A673 (cell line): Measurements from ENCODE around the gene CACNA1G. TPM values are rescaled to one million over a fixed set of nuclear protein-coding genes. Genes with fewer than 3 reads are reported as not detected.

Source experiments
- BruUV-seq: library from RNA; stranded (reverse); fragments of 400-500 nt; replicated peaks from 2 replicates; lab custom pipeline; 2021; lab: Mats Ljungman, UMichigan
- CTCF ChIA-PET: fragments of 300-600 bp; sonication (Branson Sonifier 250); formaldehyde crosslinking; loops from one replicate; lab custom pipeline; 2022; ENCODE audit warnings: antibody characterized with exemption; lab: Charles Lee
- POLR2A ChIA-PET: fragments of 300-600 bp; sonication (Branson Sonifier 250); formaldehyde crosslinking; loops from one replicate; lab custom pipeline; 2022; ENCODE audit warnings: antibody characterized with exemption; ENCODE audit not compliant: low non-redundant PET; lab: Charles Lee
- DNase-seq: peaks from one replicate; pipeline ENCODE4 v3.0.0-alpha.2; 2015; ENCODE audit warnings: low spot score
- H3K27ac ChIP-seq: fragments of 200-600 bp; sonication (generic); 2 replicates; pipeline ENCODE4 v1.5.1; 2016; ENCODE audit warnings: mixed run types, low read depth, mild to moderate bottlenecking, mixed read lengths, antibody characterized with exemption, low read length; ENCODE audit not compliant: poor library complexity, severe bottlenecking
- H3K27me3 ChIP-seq: fragments of 200-600 bp; sonication (generic); replicated peaks from 2 replicates; pipeline ENCODE4 v1.6.1; 2017; ENCODE audit warnings: mixed run types, low read depth, mild to moderate bottlenecking, mixed read lengths, antibody characterized with exemption, low read length; ENCODE audit not compliant: insufficient read depth, poor library complexity
- H3K36me3 ChIP-seq: fragments of 200-600 bp; sonication (generic); 2 replicates; pipeline ENCODE4 v1.6.1; 2016; ENCODE audit warnings: mixed run types, mild to moderate bottlenecking, mixed read lengths, antibody characterized with exemption, low read length; ENCODE audit not compliant: insufficient read depth, poor library complexity, severe bottlenecking
- H3K4me1 ChIP-seq: fragments of 200-600 bp; sonication (generic); 2 replicates; pipeline ENCODE4 v1.6.1; 2017; ENCODE audit warnings: mixed run types, mild to moderate bottlenecking, mixed read lengths, antibody characterized with exemption, low read length; ENCODE audit not compliant: insufficient read depth, poor library complexity, severe bottlenecking
- H3K4me3 ChIP-seq: fragments of 200-600 bp; sonication (generic); 2 replicates; pipeline ENCODE4 v1.5.1; 2016; ENCODE audit warnings: low read depth, mixed run types, mild to moderate bottlenecking, mixed read lengths, low read length; ENCODE audit not compliant: poor library complexity, severe bottlenecking
- H3K9me3 ChIP-seq: fragments of 200-600 bp; sonication (generic); 2 replicates; pipeline ENCODE4 v1.6.1; 2016; ENCODE audit warnings: mixed run types, low read depth, mild to moderate bottlenecking, mixed read lengths, antibody characterized with exemption, low read length; ENCODE audit not compliant: poor library complexity, severe bottlenecking
- CTCF ChIP-seq: fragments of 300-800, 200-600 bp; sonication (generic); conservative IDR thresholded peaks from 2 replicates; pipeline ENCODE4 v1.5.1; 2017; ENCODE audit warnings: low read depth, mild to moderate bottlenecking, antibody characterized with exemption, low read length, moderate library complexity, mixed read lengths
- EZH2 ChIP-seq: fragments of 200-600 bp; sonication (generic); IDR thresholded peaks from 2 replicates; pipeline ENCODE4 v1.6.1; 2017; ENCODE audit warnings: borderline replicate concordance, low read depth, mild to moderate bottlenecking, mixed read lengths, antibody characterized with exemption, low read length; ENCODE audit not compliant: poor library complexity, severe bottlenecking
- intact Hi-C: fragments of 100-400 bp; cut with micrococcal nuclease; formaldehyde crosslinking; loops from one replicate; pipeline ENCODE4 v1.10.0; 2022; ENCODE audit not compliant: unreplicated experiment
- total RNA-seq: library from RNA; stranded (reverse); gene quantifications from 2 replicates; pipeline ENCODE4 v1.2.3, GENCODE V29; 2021

CACNA1G gene
- total RNA-seq, 1 experiment from 2014 or later = 7.1 TPM

- no peaks in the 10 kb centered on the region for H3K9me3 ChIP-seq
- H3K36me3 ChIP-seq = no peaks in the 10 kb centered on the region
- H3K27ac ChIP-seq = no peak overlapping the region
- TF ChIP-seq EZH2 (no peak), CTCF (no peak)
- H3K27me3 ChIP-seq = no peaks in the 10 kb centered on the region
- ChIA-PET CTCF (no interaction called here), POLR2A (no interaction called here)
- BruUV-seq = no TSS peak
- H3K4me1 ChIP-seq = peaks cover 29% of the 10 kb centered on the region
- no peak for DNase-seq
- intact Hi-C loops = no loop called here
- H3K4me3 ChIP-seq = no peak overlapping the region
Measured at GRCh38 chr17:50607522-50608175, 47.1 kb downstream of the CACNA1G start.

- Histone ChIP-seq H3K9me3 (no peaks in the 10 kb centered on the region), H3K27ac (no peak overlapping the region), H3K36me3 (no peaks in the 10 kb centered on the region), H3K4me3 (no peak overlapping the region), H3K27me3 (no peaks in the 10 kb centered on the region), H3K4me1 (peaks cover 27% of the 10 kb centered on the region)
- intact Hi-C loops = no loop called here
- no TSS peak for BruUV-seq
- POLR2A ChIA-PET = no interaction called here
- CTCF ChIA-PET = interaction anchor here (0.5 kb wide), 1 partner anchor 109 kb away, joined by 3 read pairs; no protein-coding TSS in a partner anchor
- DNase-seq = no peak
- TF ChIP-seq CTCF (no peak), EZH2 (no peak)
Measured at GRCh38 chr17:50608700-50609379, 48.3 kb downstream of the CACNA1G start.

DNA sequence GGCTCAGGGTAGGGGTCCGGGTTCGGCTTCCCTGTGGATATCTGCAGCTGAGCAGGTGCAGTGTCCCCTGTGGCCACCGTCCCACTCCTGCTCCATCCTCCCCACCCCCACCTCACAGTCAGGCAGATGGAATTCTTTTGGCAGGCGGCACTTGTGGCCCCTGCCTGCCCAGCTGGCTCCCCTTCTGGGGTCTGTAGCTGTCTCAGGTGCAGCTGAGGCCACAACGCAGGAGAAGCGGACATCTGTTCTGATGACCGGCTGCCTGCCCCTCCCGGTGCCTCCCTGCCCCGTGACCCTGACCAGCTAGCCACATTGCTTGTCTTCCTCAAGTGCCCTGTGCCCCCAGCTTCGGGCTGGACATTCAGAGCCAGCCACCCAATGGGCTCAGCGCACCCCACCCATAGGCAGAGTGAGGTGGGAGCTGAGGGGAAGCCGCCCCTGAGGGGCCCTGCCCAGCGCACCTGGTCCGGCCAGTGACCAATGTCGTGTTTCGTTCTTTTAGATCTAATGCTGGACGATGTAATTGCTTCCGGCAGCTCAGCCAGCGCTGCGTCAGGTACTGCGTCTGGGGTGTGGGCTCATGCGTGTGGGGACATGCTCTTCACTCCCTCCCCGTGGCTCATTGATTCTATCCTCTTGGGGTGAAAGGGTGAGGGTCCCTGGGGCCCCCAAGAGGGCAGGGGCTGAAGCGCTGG lies 49.0 kb downstream of the CACNA1G start:
- no peak for DNase-seq
- TF ChIP-seq EZH2 (no peak), CTCF (no peak)
- BruUV-seq = no TSS peak
- CTCF ChIA-PET = interaction anchor here (0.6 kb wide), 1 partner anchor 53 kb away, joined by 7 read pairs; no protein-coding TSS in a partner anchor
- no peak overlapping the region for H3K27ac ChIP-seq
- intact Hi-C loops = no loop called here
- peaks cover 20% of the 10 kb centered on the region for H3K4me1 ChIP-seq
- H3K27me3 ChIP-seq = no peaks in the 10 kb centered on the region
- no peaks in the 10 kb centered on the region for H3K36me3 ChIP-seq
- H3K9me3 ChIP-seq = no peaks in the 10 kb centered on the region
- H3K4me3 ChIP-seq = no peak overlapping the region
- POLR2A ChIA-PET = no interaction called here
